Activated CD8-positive, alpha-beta memory T cell treated with anti-CD3 and anti-CD28 coated beads, Interleukin-2, amount 50 U/mL, for 1 hour (primary cell): ENCODE data around the gene SKIC8.

Experiments used
- DNase-seq: peaks from one replicate; pipeline ENCODE4 v3.0.0-alpha.2; 2020; ENCODE audit errors: extremely low read depth

Gene SKIC8

DNA sequence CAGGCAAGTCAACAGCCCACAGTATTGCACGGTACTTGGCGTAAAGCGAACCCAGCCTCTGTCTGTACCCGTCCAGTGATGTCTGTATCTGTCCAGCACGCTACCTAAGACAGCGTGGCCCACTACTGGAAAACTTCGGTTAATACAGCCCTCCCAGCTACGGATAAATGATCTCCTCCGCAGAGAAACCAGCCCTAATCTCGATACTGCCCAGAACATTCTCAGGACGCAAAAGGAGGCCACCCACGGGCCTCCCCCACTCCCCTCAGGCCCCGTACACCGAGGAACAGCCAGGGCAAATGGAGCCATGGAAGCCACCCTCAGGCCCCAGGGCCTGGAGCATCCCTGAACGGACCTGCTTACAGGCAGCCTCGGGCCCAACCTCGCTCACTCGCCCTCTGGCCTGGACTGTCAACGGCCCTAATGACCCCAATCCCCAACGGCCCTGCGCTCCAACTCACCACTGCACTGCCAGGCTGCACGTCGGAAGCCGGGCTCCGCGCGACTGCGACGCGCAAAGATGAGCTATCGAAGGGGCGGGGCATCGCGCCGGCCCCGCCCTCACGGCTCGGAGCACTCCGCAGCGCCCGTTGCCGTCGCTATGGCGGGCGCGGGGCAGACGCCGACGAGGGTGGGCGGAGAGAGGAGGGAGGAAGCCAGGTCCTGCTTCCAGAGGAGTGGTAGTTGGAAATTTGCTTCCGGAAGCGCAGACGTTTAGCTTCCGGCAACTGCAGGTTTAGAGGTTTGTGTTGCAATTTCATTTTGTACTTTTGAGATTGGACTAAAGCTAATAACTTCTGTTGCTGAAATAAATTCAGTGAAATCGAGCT lies at the start of gene SKIC8:
Gene SKIC8 (minus strand): TSS at position 509 of the 830 bp plus-strand sequence. CDS start 3,923 bp downstream, outside the sequence.
- peak; percentile 57 for DNase-seq

DNA sequence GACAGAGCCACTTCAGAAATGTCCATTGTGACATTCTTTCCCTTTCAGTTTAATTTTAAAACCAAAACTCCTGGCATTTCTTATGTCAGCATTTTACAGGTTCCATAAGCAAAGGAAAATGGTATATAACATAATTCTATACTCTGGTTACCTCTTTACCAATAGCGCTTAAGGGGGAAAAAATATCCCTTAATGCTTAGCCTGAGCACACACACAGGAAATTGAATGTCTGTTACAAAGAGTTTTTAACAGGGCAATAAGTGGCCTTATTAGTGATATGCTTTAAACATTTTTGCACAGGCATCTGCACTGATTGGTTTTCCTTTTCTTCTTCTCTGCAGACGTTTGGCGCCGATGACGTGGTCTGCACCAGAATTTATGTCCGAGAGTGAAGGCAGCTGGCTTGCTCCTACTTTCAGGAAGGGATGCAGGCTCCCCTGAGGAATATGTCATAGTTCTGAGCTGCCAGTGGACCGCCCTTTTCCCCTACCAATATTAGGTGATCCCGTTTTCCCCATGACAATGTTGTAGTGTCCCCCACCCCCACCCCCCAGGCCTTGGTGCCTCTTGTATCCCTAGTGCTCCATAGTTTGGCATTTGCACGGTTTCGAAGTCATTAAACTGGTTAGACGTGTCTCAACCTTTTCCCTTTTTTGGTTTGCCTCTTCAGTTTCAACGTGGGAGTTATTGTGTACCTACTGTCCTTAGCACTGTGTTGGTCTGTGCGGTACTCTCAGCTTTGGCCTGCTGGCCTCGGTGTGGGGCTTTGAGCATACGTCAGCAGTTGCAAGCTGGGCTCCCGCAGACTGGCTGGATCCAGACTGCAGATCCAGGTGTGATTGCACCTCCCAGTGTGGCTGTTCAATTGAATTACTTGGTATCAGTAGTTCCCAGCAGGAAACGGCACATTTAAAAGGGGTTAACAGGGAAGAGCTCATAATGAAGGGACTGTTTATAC lies 48.5 kb upstream of the SKIC8 start:
- no peak for DNase-seq

DNA sequence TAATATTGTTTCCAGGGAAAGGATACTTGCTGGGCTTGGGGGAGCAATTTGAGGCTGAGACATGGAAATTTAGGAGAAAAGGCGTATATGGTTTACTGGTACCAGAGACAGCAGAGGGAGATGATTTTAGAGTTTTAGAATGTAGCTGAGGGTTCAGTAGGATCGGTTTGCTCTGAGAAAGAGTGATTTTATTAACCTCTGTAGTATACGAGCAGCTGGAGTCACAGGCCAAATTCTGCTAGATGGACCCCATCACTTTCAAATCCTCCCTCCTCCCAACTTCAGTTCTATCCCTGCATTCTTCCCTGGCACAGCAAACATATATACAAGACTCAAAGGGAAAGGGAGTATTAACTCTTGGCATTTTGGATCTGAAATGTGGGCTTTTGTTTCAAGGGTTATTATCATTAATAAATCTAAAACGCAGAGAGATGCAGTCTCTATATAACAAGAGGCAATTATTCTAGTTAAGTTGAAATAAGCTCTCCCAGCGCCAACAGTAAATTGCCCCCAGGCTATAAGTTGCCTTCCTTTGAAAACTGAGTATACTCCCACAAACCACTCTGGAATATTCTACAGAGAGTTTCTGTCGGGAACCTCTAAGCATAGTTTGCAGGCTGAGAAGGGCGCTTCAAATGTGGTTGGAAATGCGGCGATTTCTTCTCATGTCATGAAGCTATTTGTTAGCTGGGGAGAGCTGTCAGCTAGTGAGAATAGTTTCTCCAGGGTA lies 46.2 kb upstream of the SKIC8 start:
- no peak for DNase-seq

DNA sequence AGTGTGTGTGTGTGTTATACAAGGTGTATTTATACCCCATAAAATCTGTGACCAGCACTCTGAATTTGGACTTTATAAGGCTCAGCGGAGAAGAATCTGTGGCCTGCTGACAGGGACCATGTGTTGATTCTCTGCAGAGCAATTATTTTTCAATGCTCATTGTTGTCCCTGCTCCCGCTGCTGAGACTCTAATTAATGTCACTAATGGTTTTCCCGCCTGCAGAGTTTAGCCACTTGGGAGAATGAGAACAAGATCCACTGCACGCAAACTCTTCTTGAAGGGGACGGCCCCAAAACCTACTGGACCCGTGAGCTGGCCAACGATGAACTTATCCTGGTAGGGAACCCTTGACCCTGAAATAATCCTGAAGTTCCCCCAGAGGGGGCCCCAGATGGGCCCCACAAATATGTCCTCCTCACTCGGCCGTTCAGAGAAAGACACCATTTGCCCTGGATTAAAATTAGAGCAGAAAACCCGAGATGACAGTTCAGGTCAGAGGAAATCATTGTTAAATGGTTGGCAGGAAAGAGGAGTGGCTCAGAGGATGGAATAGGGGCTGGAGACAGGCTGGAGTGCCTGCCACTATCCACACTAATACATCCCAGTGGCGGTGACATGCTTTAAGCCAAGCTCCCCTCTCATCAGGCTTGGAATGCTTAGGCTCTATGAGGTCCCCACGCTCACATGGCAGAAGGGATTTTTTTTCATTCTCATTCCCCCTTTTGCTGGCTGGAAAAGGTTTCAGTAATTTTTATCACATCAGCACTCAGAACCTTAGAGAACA lies 44.1 kb upstream of the SKIC8 start:
- DNase-seq = no peak

DNA sequence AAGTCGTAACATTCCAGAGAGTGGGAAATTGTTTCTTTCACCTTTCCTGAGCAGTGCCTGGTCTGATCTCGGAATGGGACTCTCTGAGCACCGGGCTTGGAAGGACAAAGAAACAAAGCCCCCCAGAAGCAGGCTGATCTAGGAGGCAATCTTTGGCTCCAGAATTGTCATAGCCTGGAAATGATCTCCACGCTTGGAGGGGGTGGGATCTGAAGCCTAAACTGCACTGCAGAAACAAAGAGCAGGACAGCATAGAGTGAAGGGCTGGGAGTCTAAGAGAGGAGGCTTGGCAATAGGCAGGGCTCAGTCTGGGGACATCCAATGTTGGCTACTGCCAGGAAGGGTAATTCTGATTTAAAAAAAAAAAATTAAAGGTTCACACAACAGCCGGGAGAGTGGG lies 42.6 kb upstream of the SKIC8 start:
- no peak for DNase-seq

DNA sequence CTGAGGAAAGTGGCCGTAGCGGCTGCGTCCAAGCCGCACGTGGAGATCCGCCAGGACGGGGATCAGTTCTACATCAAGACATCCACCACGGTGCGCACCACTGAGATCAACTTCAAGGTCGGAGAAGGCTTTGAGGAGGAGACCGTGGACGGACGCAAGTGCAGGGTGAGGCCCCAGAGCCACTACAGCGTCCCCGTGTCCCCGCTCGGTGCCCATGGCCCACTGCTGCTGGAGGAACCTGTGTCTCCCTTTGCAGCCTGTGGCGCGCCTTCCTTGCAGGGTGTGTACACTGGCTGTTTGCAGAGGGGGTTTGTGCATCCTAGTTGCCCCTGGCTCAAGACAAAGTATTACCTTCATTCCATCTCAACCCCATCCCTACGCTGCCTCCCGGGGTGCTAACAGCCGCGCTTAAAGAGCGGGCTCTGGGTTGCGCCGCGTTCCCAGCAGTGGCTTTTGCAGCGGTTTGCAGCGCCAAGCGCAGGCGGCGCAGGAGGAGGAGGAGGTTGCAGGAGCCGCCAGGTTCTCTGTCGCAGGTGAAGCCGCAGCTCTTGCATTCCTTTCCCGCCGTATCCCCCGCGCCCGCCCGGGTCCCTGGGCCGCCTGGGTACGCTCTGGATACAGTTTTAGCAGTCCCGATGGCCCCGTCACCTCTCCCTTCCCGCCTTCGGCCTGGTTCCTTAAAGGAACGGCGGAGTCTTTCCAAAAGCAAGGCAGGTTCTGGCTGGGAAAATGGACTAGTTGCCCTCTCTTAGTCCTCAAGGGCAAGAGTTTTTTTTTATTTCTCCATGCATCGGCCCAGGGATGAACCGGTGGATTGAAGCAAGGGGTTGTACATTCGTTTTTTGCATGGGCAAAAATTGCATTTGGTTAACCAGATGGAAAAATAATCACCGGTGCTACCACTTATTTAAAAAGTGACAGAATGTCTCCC lies 41.9 kb upstream of the SKIC8 start:
- no peak for DNase-seq

DNA sequence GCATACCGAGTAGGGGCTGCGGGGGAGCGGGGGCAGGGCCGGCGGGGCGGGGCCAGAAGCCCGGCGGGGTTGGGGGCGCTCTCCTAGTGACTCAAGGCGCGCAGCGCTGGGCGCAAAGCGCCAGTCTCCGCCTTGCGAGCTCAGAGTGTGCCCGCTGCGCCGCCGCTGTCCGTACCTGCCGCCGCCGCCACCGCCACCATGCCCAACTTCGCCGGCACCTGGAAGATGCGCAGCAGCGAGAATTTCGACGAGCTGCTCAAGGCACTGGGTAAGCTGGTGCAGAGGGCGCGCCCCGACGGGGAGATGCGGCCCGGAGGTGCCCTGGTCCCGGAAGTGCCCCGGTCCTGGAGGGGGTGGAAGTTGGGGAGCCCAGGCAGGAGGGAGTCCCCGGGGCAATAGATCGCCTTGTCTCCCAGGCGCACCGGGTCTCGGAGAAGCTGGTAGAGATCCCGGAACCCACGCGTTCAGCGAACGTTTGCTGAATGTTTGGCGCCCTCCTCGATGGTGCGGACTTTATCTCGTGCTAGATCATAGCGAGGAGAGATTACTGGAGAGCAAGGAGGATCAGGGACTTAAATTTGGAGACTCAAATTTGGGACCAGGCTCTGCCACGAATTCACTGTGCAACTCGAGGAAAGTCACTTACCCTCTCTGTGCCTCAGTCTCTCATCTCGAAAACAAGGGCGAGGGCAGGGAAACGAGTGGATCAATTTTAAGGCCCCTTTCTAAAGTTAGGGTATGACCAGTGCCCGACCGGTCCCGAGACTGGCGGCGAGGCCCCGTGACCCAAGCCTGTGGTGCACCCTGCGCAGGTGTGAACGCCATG lies 41.0 kb upstream of the SKIC8 start, which contains the start of gene CRABP1:
Gene CRABP1 (plus strand): TSS at position 123 of the 826 bp plus-strand sequence. CDS start 76 bp downstream, at position 199.
- DNase-seq = no peak

DNA sequence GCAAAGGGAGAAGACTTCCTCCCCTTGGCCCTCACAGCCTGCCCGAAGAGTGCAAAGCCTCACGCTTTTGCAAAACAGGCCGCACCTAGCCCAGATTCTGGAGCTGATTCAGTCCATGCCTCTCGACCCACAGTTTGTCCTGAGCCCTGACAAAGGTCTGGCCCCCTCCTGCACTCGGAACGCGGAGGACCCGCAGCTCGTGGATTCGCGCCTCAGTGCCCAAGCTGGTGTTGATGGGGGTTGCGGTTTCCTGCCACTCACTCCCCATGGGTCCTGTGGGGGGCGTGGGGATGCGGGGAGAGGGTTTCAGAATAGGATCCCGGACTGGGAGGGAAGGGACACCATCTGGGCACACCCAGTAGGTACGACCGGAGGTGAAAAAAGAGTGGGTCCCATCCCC lies 40.1 kb upstream of the SKIC8 start:
- no peak for DNase-seq

DNA sequence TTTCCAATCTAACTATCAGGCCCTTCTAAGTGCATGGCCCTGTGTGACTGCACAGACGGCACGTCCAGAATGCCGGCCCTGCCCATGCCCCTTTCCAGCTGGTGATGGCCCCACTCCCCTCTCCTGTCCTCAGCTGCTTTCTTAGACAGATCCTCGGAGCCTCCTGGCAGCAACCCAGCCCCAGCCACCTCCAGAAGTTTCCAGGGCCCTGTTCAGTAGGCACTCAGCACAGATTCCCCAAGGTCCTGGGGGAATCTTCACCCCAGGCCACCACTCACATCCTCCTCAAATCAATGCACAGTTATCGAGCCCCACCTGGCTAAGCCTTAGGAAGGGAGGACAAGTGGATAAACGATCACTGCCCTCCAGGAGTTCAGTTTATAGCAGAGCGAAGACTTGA lies 39.4 kb upstream of the SKIC8 start:
- DNase-seq = no peak

DNA sequence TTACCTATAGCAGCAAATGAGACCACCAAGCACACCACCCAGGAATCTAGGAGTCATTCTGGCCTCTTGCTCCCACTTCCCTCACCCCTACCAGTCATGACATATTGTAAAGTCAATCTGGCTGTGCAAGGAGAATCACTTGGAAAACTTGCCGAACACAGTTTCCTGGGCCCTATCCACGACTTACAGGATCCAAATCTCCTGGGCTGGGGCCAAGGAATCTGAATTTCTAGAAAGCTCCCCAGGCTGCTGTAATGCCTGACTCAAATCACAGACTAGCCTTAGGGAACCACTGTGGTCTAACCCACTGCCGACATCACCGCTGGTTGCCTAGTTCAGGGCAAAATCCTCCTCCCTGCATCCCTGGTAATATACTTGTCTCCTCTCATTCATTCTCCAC lies 36.6 kb upstream of the SKIC8 start:
- DNase-seq = no peak

DNA sequence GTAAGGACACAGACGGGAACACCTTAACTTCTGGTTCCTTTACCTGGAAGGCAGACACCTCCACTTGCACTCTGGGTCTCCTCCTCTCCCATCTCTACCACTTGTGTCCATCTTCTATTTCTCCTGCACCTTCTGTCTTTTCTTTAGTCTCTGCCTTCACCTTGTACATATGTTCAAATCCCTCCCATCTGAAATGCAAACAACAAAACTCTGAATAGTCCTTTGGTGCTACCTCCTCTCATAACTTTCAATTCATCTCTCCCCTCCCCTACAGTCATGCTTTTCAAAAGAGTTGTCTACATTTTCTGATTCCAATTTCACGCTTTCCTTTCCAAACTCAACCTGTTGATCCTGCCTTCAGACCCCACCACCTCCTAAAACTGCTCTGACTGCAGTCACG lies 35.4 kb upstream of the SKIC8 start:
- no peak for DNase-seq

DNA sequence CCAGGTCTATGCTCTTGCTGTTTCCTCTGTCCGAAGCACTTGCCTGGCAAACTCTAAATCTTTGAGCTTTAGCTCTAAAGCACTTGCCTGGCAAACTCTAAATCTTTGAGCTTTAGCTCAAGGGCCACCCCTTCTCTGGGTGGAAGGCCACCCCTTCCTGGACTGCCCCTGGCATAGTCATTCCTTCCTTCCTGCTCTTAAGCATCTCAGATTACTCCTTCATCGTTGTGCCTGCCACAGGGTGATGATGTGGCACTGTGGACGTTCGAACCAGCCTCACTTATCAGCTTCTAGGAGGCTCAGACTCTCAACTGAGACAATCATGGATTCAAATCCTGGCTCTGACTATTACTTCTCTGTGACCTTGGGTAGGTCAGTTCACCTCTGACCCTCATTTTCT lies 30.2 kb upstream of the SKIC8 start:
- no peak for DNase-seq

DNA sequence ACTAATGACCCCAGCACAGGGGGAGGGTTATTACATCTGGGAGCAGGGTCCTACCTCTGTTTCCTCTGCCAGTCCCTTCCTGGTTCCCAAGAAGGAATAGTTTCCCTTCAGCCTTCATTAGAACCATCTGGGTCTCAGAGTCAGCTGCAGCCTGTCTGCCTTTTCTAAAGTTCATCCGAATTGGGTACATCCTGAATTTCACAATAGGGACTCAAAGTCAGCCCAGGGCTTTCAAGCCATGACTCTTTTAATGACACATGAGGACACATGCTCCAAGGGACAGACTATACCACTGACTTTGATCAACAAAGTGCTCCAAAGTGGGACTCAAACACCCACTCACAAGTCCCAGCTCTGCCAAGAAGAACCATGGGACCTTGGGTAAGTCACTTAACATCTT lies 28.1 kb upstream of the SKIC8 start:
- no peak for DNase-seq

DNA sequence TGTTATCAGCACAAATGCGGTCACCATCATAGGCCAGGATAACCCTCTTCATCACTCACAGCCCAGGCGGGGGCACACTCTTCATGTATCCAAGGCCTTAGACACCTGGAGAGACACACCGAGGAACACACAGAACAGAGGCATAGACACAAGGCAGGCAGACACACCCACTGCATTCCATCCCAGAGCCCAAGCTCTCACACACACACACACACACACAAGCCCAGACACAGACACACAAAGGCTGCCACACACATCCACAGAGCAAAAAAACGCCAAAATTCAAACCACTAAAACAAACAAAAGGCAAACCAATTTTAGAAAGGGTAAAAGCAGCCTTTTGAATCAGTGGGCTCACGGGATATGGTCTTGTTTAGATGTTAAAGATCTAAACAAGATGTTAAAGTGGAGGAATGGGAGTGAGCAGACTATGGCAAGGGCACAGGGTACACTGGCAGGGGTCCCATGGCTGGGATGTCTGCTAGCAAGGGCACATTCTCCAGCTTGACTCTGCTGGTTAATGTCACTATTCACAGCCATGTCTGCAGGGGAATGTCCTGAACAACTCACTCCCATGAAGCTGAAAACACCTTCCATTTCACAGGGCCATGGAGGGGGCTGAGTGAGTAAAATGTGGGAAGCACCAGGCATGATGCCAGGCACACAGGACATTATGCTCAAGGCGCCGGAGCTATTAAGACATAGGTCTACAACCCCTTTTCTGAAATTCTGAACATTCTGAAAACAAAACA lies 25.9 kb upstream of the SKIC8 start:
- DNase-seq = no peak

DNA sequence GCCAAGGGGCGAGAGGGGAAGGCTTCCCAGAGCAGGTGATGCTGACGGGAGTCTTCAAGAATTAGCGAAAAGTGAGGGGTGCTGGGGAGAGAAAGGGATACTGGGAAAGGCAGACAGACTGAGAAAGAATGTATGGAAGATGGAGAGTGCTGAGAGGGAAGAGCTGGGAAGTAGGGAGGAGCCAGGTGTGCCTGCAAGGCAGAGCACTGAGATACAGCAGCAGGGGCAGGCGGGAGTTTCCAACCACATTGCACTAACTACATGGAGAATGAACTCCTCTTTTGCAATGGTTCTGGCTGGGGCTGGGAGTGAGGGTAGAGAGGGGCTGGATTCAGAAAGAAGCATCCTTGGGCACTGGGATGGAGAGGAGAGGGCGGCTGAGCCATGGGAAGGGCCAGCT lies 24.7 kb upstream of the SKIC8 start:
- DNase-seq = no peak

DNA sequence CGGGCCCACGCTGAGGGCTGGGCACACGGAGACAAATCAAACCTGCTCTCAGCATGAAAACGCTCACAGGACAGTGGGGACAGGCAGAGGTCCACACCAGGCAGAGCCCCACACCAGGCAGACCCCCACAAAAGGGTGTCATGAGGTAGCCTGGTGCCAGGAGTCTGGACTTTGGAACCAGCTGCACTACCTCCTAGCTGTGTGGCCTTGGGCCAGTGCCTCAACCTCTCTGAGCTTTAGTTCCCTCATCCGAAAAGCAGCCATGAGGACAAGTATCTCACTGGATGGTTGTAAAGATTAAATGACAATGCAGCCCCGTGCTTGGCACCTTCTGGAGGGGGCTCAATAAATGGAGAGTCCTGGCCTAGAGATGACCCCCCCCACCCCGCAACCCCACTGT lies 24.3 kb upstream of the SKIC8 start:
- DNase-seq = no peak

DNA sequence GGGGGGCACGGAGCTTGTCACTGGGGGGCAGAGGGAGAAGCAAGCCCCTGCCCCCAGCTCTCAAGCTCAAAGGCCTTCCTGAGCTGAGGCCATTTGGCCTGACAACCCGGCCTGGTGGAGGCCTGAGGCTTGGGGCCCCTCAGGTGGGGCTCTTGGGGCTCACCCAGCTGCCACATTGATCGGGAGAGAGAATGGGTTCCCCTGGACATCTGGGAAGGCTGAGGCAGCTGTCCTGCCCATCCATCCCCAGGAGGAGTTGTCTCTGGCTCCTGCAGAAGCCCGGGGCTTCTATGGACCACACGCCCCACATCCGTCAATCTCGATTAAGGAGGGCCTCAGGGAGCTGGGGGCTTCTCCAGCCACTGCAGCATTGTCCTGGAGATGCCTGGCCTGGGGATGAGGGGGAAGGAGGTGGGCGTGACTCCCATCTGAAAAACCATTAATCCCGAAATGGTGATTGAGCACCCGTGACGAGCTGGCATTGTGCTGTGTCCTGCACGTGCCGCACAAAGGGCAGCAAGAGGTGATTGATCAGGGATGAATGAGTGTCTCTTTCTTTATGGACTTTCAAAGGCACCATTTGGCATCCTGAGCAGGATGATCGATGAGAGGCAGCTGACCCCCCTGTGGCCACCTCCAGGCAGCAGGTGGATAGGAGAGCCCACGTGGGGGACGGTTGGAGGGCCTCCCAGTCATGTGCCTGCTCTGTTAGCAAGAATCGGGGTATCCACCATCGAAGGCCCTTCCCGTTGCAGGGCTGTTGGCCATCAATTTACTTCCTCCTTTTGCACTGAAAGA lies 23.5 kb upstream of the SKIC8 start:
- no peak for DNase-seq

DNA sequence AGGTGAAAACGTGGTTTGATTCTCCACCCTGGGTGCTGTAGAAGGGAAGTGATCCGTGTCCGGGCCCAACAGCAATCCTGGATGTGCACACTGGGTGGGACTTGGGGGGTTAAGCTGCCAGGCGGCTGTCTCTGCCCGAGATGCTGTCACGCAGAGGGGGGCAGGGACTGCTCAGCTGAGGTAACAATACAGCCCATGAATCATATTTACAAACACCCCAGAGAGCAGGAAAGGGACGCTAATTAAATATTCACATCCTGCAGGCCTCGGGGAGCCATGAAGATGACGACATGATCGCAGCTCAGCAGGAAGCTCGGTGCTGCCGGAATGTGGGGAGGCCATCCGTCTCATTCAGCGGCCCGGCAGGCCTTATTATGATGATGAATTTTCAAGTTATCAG lies 22.8 kb upstream of the SKIC8 start:
- no peak for DNase-seq
